Stimulated activated CD8-positive, alpha-beta memory T cell treated with anti-CD3 and anti-CD28 coated beads, Interleukin-7, amount 100 ng/mL, for 48 hours (primary cell): ENCODE results near the gene CCR8.
A peak's percentile ranks its signal among the peaks of the same experiment; 100 is the strongest.
"Not testable (repeated sequence)": the region's sequence is repeated elsewhere in the genome, so short reads cannot be mapped to it uniquely, and the experiment has no call there.

Source experiments
- DNase-seq, 2 donors: peaks; one replicate each; pipeline ENCODE4 v3.0.0-alpha.2; 2020; ENCODE audit warnings: low read depth in 1 of 2; ENCODE audit errors: extremely low read depth in 1 of 2

CCR8 gene

GRCh38 chr3:39313289-39313688 is 16.2 kb upstream of the CCR8 start:
- DNase-seq = no peak

- no peak for DNase-seq
These were observed 14.1 kb upstream of the CCR8 start for GRCh38 chr3:39315420-39315819.

- no peak for DNase-seq
These were observed 11.8 kb upstream of the CCR8 start for GRCh38 chr3:39317571-39318169.

- no peak for DNase-seq
These were observed 11.2 kb upstream of the CCR8 start for GRCh38 chr3:39318301-39318700.

GRCh38 chr3:39319249-39319648 is 10.3 kb upstream of the CCR8 start:
- DNase-seq = no peak

GRCh38 chr3:39321574-39321983 is 7.9 kb upstream of the CCR8 start:
- not testable (repeated sequence) for DNase-seq

GRCh38 chr3:39322209-39322715 is 7.2 kb upstream of the CCR8 start:
- not testable (repeated sequence) for DNase-seq

GRCh38 chr3:39322936-39323335 is 6.6 kb upstream of the CCR8 start:
- DNase-seq = no peak

GRCh38 chr3:39323494-39323893 is 6.0 kb upstream of the CCR8 start:
- DNase-seq = no peak

- DNase-seq = no peak
These were observed 4.3 kb upstream of the CCR8 start for GRCh38 chr3:39325236-39325635.

- no peak for DNase-seq
These were observed 2.3 kb upstream of the CCR8 start for GRCh38 chr3:39327053-39327745.

GRCh38 chr3:39327746-39328349 is 1.7 kb upstream of the CCR8 start:
- peak in 1 of 2 donors; percentile 33 for DNase-seq

- no peak for DNase-seq
These were observed 1.3 kb downstream of the CCR8 start for GRCh38 chr3:39330824-39331223.

- no peak for DNase-seq
These were observed 3.0 kb downstream of the CCR8 start for GRCh38 chr3:39332525-39332924.

GRCh38 chr3:39333607-39334006 is 4.1 kb downstream of the CCR8 start:
- DNase-seq = no peak

GRCh38 chr3:39334205-39334604 is 4.7 kb downstream of the CCR8 start:
- no peak for DNase-seq

GRCh38 chr3:39338201-39338600 is 8.7 kb downstream of the CCR8 start:
- DNase-seq = no peak

- no peak for DNase-seq
These were observed 9.6 kb downstream of the CCR8 start for GRCh38 chr3:39339086-39339485.

- no peak for DNase-seq
These were observed 13.7 kb downstream of the CCR8 start for GRCh38 chr3:39343076-39343717.

GRCh38 chr3:39343760-39344159 is 14.3 kb downstream of the CCR8 start:
- DNase-seq = no peak

- DNase-seq = no peak
These were observed 15.3 kb downstream of the CCR8 start for GRCh38 chr3:39344746-39345344.
